EH (cell line): ENCODE measurements around the gene TAF15.

Experiments used
- DNase-seq: peaks from one replicate; pipeline ENCODE4 v3.0.0-alpha.2; 2015; ENCODE audit warnings: low read depth

The TAF15 gene

GRCh38 chr17:35788477-35789368 lies 20.6 kb upstream of the TAF15 start:
- peak; percentile 93 for DNase-seq

DNA sequence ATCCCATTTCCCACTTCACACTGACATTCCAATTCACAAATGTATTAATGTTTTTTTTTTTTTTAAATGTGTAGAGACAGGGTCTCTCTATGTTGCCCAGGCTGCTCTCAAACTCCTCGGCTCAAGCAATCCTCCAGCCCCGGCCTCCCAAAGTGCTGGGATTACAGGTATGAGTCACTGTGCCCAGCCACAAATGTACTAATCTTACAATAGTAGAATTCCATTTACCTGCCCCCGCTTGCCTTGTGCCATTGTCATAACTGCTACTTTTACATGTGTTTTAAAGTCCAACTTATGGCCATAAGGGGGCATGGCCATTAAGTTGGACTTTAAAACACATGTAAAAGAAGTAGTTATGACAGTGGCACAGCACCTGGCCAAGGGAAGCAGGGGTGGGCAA lies 18.4 kb upstream of the TAF15 start:
- DNase-seq, result no peak

GRCh38 chr17:35791681-35792350 lies 17.5 kb upstream of the TAF15 start:
- DNase-seq, result no peak

GRCh38 chr17:35793257-35793656 lies 16.0 kb upstream of the TAF15 start:
- DNase-seq, result no peak

DNA sequence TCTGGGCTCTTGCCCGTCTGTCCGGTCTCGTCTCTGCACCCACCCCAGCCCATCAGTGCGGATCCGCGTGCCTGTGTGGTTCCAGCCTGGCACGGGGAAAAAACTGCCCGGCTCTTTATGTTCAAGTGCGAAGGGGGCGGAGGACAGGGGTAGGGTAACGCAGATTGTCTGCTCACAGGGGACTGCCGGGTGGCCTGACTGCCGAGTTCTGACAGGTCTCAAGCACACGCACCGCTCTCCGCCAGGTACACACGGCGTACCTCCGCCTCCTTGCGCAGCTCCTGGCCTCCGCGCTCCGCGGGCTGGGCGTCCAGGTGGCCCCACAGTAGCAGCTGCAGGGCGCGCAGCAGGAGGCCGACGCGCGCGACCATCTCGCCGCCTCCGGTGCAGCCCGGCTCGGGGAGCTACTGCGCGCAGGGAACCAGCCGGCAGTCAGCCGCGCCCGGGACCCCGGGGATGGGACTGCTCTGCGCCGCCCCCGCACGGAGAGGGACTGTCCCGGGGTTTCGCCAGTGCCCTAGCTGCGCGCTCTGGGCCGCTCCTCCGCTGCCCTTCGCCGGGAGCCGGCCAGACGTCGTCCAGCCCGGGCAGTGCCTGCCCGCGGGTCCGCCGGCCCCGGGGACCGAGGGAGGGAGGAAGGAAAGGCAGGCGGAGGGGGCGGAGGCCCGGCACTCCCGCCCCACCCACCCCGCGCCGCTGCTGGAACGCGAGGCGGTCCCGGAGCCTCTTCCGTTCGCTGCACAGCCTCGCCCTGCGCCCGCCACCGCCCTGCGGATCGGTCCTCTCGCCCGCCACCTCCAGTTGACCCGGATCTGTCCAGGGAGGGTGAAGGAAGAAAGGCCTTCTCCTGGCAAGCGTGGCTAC lies 14.0 kb upstream of the TAF15 start, which contains the start of gene MMP28:
TSS of gene MMP28 (minus strand) at position 635 of the 864 bp plus-strand sequence. CDS start at position 371, 264 bp downstream.
- peak; percentile 44 for DNase-seq

DNA sequence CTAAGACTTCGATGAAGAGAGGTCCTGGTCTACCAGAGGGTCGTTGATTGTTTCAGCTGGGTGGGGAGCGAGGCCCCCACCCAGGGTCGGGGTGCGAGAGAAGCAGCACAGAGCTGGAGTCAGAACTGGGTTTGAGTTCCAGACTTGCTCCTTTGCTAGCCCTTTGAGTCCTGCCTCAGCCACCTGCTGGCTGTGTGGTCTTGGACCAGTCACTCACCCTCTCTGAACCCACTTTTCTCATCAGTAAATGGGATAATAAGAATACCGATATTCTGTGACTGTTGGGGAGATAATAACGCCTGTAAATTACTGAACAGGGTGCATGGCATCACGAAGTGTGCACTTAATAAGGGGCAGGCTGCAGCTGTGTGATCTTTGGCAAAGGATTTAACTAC lies 13.4 kb upstream of the TAF15 start:
- no peak for DNase-seq

DNA sequence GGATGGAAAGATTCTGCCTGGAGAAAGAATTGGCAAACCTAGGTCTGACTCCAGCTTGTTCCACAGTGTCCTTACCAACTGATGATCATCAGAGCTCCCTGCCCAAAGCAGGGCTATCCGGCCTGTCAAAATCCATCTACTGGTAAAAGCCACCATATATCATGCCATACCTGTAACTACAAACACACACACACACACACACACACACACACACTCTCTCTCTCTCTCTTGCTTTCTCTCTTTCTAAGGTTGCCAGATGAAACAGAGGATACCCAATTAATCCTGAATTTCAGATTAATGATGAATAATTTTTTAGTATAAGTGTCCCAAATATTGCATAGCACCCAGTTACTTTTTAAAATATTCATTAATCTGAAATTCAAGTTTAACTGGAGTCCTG lies 12.3 kb upstream of the TAF15 start:
- DNase-seq, result no peak

GRCh38 chr17:35797370-35797769 lies 11.9 kb upstream of the TAF15 start:
- DNase-seq, result no peak

DNA sequence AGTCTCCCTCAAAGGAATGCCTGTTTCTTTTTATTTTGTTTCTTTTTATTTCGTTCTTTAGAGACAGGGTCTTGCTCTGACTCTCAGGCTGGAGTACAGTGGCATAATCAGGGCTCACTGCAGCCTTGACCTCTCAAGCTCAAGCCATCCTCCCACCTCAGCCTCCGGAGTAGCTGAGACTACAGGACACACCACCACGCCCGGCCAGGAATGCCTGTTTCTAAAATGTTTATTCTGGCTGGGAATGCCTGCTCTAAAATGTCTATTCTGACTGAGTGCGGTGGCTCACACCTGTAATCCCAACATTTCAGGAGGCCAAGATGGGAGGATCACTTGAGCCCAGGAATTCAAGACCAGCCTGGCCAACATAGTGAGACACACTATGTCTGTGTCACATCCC lies 11.4 kb upstream of the TAF15 start:
- no peak for DNase-seq

GRCh38 chr17:35799942-35800341 lies 9.3 kb upstream of the TAF15 start:
- DNase-seq, result peak; percentile 85

GRCh38 chr17:35801583-35802224 lies 7.6 kb upstream of the TAF15 start:
- peak; percentile 61 for DNase-seq

DNA sequence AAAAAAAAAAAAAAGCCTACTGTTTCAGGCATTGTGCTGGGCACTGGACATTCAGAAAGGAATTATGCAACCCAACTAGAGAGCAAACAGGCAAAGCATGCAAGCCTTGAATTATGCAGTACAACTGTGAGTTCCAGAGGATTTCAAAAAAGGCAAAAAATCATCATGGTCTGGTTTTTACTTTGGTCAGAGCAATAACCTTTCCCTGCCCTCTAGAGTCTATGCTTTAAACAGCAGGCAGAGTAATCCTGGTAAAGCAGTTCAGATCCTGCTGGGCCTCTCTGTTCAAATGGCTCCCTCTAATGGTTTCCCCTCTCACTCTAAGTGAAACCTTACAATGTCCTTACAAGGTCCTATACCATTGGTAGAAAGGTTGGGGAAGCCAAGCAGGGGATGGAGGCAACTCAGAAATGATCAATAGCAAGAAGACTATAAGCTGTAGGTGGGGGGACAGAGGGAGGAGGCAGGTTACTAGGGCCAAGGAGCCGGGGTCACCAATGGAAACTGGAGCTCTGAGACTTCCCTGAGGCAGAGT lies 4.6 kb upstream of the TAF15 start:
- DNase-seq, result peak; percentile 92

GRCh38 chr17:35807371-35808144 lies 1.7 kb upstream of the TAF15 start:
- peak; percentile 84 for DNase-seq

DNA sequence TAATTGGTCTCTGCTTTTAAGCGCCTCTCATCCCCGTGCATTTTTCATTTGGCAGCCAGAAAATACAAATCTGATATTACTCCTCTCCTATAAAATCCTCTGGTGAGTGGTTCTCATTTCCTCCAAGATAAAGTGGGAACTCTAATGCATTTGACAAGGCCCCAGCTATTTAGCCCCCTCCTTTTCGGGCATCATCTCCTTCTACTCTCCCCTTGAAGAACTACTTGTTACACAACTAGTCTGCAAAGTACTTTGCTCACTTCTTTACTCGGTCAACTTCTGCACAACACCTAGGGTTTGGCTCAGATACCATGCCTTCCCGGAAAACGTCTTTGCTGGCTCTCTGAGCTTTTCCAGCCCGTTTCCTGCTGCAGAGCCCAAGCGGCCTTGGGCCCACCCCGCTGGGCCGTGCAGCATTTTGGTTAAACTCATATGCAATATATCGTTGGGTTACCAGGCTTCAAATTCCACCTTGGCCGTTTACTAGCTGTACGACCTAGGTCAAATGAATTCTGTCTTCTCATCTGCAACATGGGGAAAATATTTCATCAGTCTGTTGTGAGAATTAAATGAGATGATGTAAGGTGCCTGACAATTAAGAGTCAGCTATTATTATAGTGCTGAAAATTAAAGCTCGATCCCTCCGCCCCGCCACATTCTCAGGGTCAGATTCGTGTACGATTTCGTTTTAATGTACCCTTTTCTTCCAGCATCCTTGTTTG lies 883 bp upstream of the TAF15 start:
- DNase-seq, result no peak

- no peak for DNase-seq
Measured at GRCh38 chr17:35809855-35810461, 674 bp downstream of the TAF15 start.

GRCh38 chr17:35811759-35812158 lies 2.5 kb downstream of the TAF15 start:
- DNase-seq, result no peak

DNA sequence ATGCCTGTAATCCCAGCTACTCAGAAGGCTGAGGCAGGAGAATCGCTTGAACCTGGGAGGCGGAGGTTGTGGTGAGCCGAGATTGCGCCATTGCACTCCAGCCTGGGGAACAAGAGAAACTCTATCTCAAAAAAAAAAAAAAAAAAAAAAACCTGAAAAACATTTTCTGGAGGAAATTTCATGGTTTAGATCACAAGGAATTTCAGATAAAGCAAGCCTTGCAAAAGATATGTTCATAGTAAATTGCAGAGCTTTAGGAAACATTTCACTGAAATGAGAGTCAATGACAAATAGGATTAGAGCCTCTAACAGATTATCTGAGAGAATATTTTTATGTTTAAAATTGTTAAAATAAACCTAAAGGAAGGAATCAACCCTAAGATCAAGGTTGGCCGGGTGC lies 3.2 kb downstream of the TAF15 start:
- no peak for DNase-seq

DNA sequence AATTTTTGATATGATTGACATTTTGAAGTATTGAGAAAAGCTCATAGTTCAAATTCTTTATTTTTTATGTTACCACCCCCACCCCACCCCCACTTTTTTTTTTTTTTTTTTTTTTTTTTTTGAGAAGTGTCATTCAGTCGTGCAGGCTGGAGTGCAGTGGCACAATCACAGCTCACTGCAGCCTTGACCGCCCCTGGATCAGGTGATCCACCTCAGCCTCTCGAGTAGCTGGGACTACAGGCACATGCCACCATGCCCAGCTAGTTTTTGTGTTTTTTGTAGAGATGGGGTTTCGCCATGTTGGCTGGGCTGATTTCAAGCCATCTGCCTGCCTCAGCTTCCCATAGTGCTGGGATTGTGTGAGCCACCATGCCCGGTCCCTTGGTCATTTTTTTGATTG lies 7.4 kb downstream of the TAF15 start:
- DNase-seq, result no peak

DNA sequence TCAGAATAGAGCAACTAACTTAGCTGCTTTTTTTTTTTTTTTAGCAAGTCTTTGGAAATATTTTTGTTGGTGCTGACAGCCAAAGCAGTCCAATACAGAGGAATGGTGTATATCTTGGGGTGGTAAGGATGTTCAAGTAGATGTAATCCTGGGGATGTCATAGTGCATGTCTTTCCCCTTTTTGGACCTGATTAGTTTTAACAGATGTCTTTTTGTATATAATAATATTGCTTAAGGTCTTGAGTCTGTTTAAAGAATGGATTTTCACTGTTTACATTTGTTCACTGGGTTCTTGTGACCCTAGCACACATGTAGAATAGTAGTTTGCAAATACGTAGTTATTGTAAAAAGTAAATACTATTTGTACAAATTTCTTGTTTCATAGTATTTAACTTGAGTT lies 7.9 kb downstream of the TAF15 start:
- no peak for DNase-seq

DNA sequence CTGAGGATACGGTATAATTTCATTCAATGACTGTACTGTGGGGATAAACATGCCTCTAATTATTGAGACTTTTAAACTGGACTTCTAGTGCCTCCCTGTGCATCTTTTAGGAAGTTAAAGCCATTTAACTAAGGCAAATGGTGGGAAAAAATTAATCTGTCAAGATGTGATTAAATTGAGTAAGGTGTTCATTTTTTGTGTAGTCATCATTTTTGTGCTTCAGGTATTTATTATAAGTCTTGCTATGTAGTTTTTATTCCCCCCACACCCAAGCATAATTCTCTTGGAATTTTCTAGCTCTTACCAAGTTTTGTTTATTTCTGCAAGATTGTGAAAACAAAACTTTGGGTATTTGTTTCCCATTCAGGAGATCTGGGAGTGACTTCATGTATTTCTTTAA lies 10.2 kb downstream of the TAF15 start:
- no peak for DNase-seq
